Measurements from ENCODE around the gene PTCH2. TPM values are rescaled to one million over a fixed set of nuclear protein-coding genes. Genes with fewer than 3 reads are reported as not detected.

The PTCH2 gene
- total RNA-seq, 4 donors from 2014 or later, result 0.14 to 1.2 (median 0.64) TPM; not detected in 1

DNA sequence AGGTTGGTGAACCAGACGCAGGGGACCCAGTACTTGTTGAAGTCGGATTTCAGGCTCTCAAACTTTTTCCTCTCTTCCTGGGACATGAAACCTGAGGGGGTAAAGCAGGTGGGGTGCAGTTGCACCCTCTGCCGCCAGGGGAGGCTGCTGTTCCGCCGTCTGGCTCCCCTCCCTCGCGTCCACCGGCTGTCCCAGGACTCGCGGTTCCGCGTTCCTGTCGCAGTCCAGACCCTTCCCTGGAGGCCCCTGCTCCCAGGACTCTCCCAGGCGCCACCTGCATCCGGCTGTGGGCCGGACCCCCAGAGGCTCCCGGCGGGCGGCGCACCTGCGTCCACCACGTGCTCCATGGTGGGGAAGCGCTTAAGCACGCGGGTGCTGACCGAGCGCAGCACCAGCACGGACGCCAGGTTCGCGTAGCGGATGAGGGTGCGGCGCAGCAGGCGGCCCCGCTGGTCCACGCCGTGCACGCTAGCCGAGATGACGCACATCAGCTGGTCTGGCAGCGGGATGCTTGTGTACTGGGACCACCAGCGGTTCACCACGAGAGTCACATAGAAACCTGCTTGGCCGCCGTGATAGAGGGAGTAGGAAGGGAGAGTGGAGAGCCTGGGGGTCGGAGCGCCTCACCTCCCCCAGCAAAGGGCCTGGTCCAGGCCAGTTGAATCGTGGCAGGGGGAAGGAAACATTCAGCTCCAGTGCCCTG is 56.8 kb downstream of the PTCH2 start:
- 5 to 42% methylated on average over 5 to 48 of the region's 49 CpGs for WGBS, 2 donors (ENCODE audit: low coverage in 1 of 2)
- TF ChIP-seq POLR2AphosphoS5 (IDR thresholded peaks at IDR 0.05) (peak in 2 of 3 donors; percentile 7 to 44), EP300 (IDR thresholded peaks at IDR 0.05; ENCODE audit: low read depth) (no peak), POLR2A (IDR thresholded peaks at IDR 0.05) (peak; percentile 14)
- TF ChIP-seq, protein P1, sequence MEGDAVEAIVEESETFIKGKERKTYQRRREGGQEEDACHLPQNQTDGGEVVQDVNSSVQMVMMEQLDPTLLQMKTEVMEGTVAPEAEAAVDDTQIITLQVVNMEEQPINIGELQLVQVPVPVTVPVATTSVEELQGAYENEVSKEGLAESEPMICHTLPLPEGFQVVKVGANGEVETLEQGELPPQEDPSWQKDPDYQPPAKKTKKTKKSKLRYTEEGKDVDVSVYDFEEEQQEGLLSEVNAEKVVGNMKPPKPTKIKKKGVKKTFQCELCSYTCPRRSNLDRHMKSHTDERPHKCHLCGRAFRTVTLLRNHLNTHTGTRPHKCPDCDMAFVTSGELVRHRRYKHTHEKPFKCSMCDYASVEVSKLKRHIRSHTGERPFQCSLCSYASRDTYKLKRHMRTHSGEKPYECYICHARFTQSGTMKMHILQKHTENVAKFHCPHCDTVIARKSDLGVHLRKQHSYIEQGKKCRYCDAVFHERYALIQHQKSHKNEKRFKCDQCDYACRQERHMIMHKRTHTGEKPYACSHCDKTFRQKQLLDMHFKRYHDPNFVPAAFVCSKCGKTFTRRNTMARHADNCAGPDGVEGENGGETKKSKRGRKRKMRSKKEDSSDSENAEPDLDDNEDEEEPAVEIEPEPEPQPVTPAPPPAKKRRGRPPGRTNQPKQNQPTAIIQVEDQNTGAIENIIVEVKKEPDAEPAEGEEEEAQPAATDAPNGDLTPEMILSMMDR (IDR thresholded peaks at IDR 0.05), result peak; percentile 100
- Histone ChIP-seq H3K4me1 (peaks cover 11 to 34% (median 22%) of the 10 kb centered on the region in 4 donors), H3K9me3 (no peaks in the 10 kb centered on the region), H3K27me3 (no peaks in the 10 kb centered on the region), H3K27ac (peak overlapping the region; percentile 47 to 72 (median 60)), H3K36me3 (no peaks in the 10 kb centered on the region), H3K4me3 (peak overlapping the region; percentile 26 to 63 (median 42))
- in situ Hi-C loops (cut with MboI; ENCODE audit: low pct_ligation_motif_present in 1 of 4, low pct_unique_long_range_greater_than_20kb in 1 of 4, low sequenced_read_pairs in 3 of 4) (loop anchor here in 2 of 4 donors (25.0 kb wide), 2 partner anchors 226 to 526 kb away; partner anchors contain the start of genes HECTD3 (in 1 of the 2) and UROD (in 1 of the 2)), intact Hi-C loops (cut with DNase I; ENCODE audit: low total_unique reads) (loop anchor here (10.0 kb wide), 1 partner anchor 49 kb away; no protein-coding TSS in a partner anchor)
- peak; percentile 84 for DNase-seq

GRCh38 chr1:44785501-44786137 is 57.4 kb downstream of the PTCH2 start:
- H3K36me3 ChIP-seq, result no peaks in the 10 kb centered on the region
- TF ChIP-seq, protein P1 (IDR thresholded peaks at IDR 0.05), result no peak
- TF ChIP-seq POLR2A (IDR thresholded peaks at IDR 0.05) (no peak), POLR2AphosphoS5 (IDR thresholded peaks at IDR 0.05) (no peak), EP300 (IDR thresholded peaks at IDR 0.05; ENCODE audit: low read depth) (no peak)
- in situ Hi-C loops (cut with MboI; ENCODE audit: low pct_ligation_motif_present in 1 of 4, low pct_unique_long_range_greater_than_20kb in 1 of 4, low sequenced_read_pairs in 3 of 4), result loop anchor here in 2 of 4 donors (25.0 kb wide), 2 partner anchors 227 to 527 kb away; partner anchors contain the start of genes HECTD3 (in 1 of the 2) and UROD (in 1 of the 2)
- H3K27ac ChIP-seq, result peak overlapping the region in 3 of 4 donors; percentile 47 to 72 (median 62)
- no peaks in the 10 kb centered on the region for H3K9me3 ChIP-seq
- WGBS, 2 donors (ENCODE audit: low coverage in 1 of 2), result 47% methylated on average over 11 of the region's 11 CpGs; no CpG with 5 or more reads in 1 of the 2 donors
- H3K4me3 ChIP-seq, result peak overlapping the region in 2 of 4 donors; percentile 47 to 63
- intact Hi-C loops (cut with DNase I; ENCODE audit: low total_unique reads), result loop anchor here (10.0 kb wide), 1 partner anchor 49 kb away; no protein-coding TSS in a partner anchor
- peaks cover 11 to 29% (median 22%) of the 10 kb centered on the region in 4 donors for H3K4me1 ChIP-seq
- H3K27me3 ChIP-seq, result no peaks in the 10 kb centered on the region
- no peak for DNase-seq

DNA sequence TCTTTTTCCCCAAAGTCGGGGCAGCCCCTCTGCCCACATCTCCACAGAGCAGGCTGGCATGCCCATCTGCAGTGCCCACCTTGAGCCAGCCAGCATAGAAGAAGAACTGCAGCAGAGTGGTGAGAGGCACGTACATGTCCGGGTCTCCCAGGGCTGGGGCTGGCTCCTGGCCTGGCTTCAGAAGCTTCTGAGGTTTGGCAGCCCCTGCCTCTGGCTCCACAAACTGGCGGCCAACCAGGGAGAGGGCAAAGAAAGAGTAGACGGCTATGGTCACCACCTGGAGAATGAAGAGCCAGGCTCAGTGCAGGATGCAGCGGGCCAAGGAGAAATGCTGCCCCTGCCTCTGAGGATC is 58.0 kb downstream of the PTCH2 start:
- H3K4me3 ChIP-seq, result no peak overlapping the region
- in situ Hi-C loops (cut with MboI; ENCODE audit: low pct_ligation_motif_present in 1 of 4, low pct_unique_long_range_greater_than_20kb in 1 of 4, low sequenced_read_pairs in 3 of 4) (loop anchor here in 2 of 4 donors (25.0 kb wide), 2 partner anchors 227 to 527 kb away; partner anchors contain the start of genes HECTD3 (in 1 of the 2) and UROD (in 1 of the 2)), intact Hi-C loops (cut with DNase I; ENCODE audit: low total_unique reads) (loop anchor here (10.0 kb wide), 1 partner anchor 50 kb away; no protein-coding TSS in a partner anchor)
- no peak overlapping the region for H3K27ac ChIP-seq
- H3K9me3 ChIP-seq, result no peaks in the 10 kb centered on the region
- H3K36me3 ChIP-seq, result no peaks in the 10 kb centered on the region
- no peak for DNase-seq
- H3K27me3 ChIP-seq, result no peaks in the 10 kb centered on the region
- H3K4me1 ChIP-seq, result peaks cover 11 to 29% (median 22%) of the 10 kb centered on the region in 4 donors
- WGBS, 2 donors (ENCODE audit: low coverage in 1 of 2), result 88% methylated on average over 6 of the region's 6 CpGs; no CpG with 5 or more reads in 1 of the 2 donors
- TF ChIP-seq POLR2AphosphoS5 (IDR thresholded peaks at IDR 0.05) (no peak), POLR2A (IDR thresholded peaks at IDR 0.05) (no peak), EP300 (IDR thresholded peaks at IDR 0.05; ENCODE audit: low read depth) (no peak)
- TF ChIP-seq, protein P1 (IDR thresholded peaks at IDR 0.05), result no peak

Data from transverse colon (tissue), 4 donors.